Stomach (tissue), 4 donors: ENCODE data around the gene PRDM16.

ENCODE experiments used
- POLR2A ChIP-seq, 4 donors: fragments of 450-650 bp; IDR thresholded peaks; one replicate each; pipeline ENCODE4 v1.6.1; 2016; ENCODE audit warnings: antibody characterized with exemption in 4 of 4, control low read depth in 2 of 4, mild to moderate bottlenecking in 1 of 4, moderate library complexity in 1 of 4
- TF ChIP-seq, protein P1 (sequence below), 7 experiments: fragments of 450-650 bp in 4 of 7; fragments of 200-600 bp in 3 of 7; sonication (generic) in 3 of 7; IDR thresholded peaks; one replicate each; pipeline ENCODE4 v1.5.1; 2016 to 2019; ENCODE audit warnings: antibody characterized with exemption in 7 of 7, control low read depth in 2 of 7, mild to moderate bottlenecking in 1 of 7

DNA sequence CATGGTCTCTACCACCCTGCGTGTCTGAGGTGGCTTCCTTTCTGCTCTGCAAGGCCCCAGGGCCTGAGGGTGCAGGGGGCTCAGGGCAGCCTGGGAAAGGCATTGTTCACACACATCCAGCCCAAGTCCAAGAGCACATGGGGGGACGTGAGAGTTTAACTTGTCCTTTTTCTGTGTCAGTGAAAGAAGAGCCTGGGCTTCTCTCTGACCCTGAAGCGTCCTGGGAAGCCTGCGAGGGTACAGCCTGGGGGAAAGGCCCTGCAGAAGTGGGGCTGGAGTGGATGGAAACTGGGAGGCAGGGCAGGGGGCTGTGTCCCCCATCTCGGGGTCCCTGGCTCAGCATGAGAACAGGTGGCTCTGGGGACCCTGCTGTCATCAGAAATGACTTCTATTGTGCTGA lies 181.6 kb downstream of the PRDM16 start:
- TF ChIP-seq, protein P1, sequence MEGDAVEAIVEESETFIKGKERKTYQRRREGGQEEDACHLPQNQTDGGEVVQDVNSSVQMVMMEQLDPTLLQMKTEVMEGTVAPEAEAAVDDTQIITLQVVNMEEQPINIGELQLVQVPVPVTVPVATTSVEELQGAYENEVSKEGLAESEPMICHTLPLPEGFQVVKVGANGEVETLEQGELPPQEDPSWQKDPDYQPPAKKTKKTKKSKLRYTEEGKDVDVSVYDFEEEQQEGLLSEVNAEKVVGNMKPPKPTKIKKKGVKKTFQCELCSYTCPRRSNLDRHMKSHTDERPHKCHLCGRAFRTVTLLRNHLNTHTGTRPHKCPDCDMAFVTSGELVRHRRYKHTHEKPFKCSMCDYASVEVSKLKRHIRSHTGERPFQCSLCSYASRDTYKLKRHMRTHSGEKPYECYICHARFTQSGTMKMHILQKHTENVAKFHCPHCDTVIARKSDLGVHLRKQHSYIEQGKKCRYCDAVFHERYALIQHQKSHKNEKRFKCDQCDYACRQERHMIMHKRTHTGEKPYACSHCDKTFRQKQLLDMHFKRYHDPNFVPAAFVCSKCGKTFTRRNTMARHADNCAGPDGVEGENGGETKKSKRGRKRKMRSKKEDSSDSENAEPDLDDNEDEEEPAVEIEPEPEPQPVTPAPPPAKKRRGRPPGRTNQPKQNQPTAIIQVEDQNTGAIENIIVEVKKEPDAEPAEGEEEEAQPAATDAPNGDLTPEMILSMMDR (IDR thresholded peaks at IDR 0.05), result no peak
- no peak for TF ChIP-seq POLR2A (IDR thresholded peaks at IDR 0.05)
